Kidney (tissue), 14 donors: ENCODE data around the gene NPHP4. TPM values are rescaled to one million over a fixed set of nuclear protein-coding genes. Genes with fewer than 3 reads are reported as not detected.

Source experiments
- DNase-seq, 5 donors: peaks; one replicate each; pipeline ENCODE4 v3.0.0-alpha.2; 2013 to 2020
- FAIRE-seq: peaks from 2 replicates; lab custom pipeline; 2012; peaks lifted over from hg19 to GRCh38; lab: Jason Lieb, UNC
- H3K27ac ChIP-seq, 2 donors: one replicate each; pipeline ENCODE4 v1.7.0; 2013; ENCODE audit warnings: low read depth in 2 of 2, low read length in 2 of 2, inconsistent platforms in 1 of 2
- H3K27me3 ChIP-seq: one replicate; pipeline ENCODE4 v1.7.1; 2013; ENCODE audit warnings: low read length, inconsistent platforms; ENCODE audit not compliant: control insufficient read depth, insufficient read depth
- H3K36me3 ChIP-seq, 3 donors: one replicate each; pipeline versions ENCODE4 v1.7.0 to v1.7.1; 2013; ENCODE audit warnings: low read length in 3 of 3, control low read depth in 1 of 3, inconsistent platforms in 1 of 3; ENCODE audit not compliant: insufficient read depth in 3 of 3, control insufficient read depth in 2 of 3
- H3K4me1 ChIP-seq, 3 donors: one replicate each; pipeline versions ENCODE4 v1.7.0 to v1.7.1; 2013; ENCODE audit warnings: low read length in 3 of 3, inconsistent platforms in 1 of 3, low read depth in 1 of 3; ENCODE audit not compliant: control insufficient read depth in 2 of 3, insufficient read depth in 2 of 3
- H3K4me3 ChIP-seq, 3 donors: one replicate each; pipeline versions ENCODE4 v1.7.0 to v1.8.1; 2013; ENCODE audit warnings: low read length in 3 of 3, control low read depth in 1 of 3, inconsistent platforms in 1 of 3
- H3K9ac ChIP-seq, 3 donors: one replicate each; pipeline versions ENCODE4 v1.7.0 to v1.7.1; 2013; ENCODE audit warnings: low read length in 3 of 3, control low read depth in 1 of 3, inconsistent platforms in 1 of 3
- H3K9me3 ChIP-seq, 3 donors: one replicate each; pipeline versions ENCODE4 v1.7.0 to v1.7.1; 2013; ENCODE audit warnings: low read length in 3 of 3, control low read depth in 1 of 3, inconsistent platforms in 1 of 3; ENCODE audit not compliant: control insufficient read depth in 2 of 3, insufficient read depth in 1 of 3
- CTCF ChIP-seq: IDR thresholded peaks from 3 replicates; pipeline ENCODE4 v1.5.1; 2012; ENCODE audit warnings: mild to moderate bottlenecking, moderate library complexity, borderline replicate concordance; ENCODE audit not compliant: insufficient read depth; ENCODE audit errors: extremely low read depth
- intact Hi-C: fragments of 100-400 bp; cut with DNase I; formaldehyde crosslinking; loops from one replicate; pipeline ENCODE4 v1.11.1; 2022
- microRNA-seq: library from miRNA; unstranded; fragments of <30 nt; microRNA quantifications from one replicate; pipeline ENCODE4 v1.2.0, GENCODE V29; 2020
- polyA plus RNA-seq: library from polyadenylated mRNA; stranded (reverse); fragments of 350-450 nt; fragmentation: Illumina TruSeq; extraction: RNeasy Lipid Tissue Mini Kit (QIAGEN cat#74804); gene quantifications from one replicate; pipeline ENCODE4 v1.2.3, GENCODE V29; 2014; ENCODE audit warnings: low read depth, low replicate concordance; ENCODE audit not compliant: insufficient read depth
- total RNA-seq: library from RNA; stranded (reverse); fragmentation: NEBNext Ultra II Directional; extraction: Animal tissue kit (Norgen Biotek cat#: 25700); gene quantifications from one replicate; pipeline ENCODE4 v1.2.1, GENCODE V29; 2021
- donor health status: control.
- donor health status: control.
- donor health status: control.
- donor health status: control.
- donor health status: control.
- donor health status: DM: yes; HTN: yes; CAD: no.
- donor health status: Normal renal cell carcinoma (clear cell type).

The NPHP4 gene
- total and polyA plus RNA-seq, 2 donors from 2014 or later: 2.9 to 16.1 TPM

GRCh38 chr1:5813480-5813879, 178.7 kb downstream of the NPHP4 start:
- H3K4me3 ChIP-seq: no peak overlapping the region
- DNase-seq (no peak), FAIRE-seq (no peak)
- no peak overlapping the region for H3K9ac ChIP-seq
- no peaks in the 10 kb centered on the region for H3K4me1 ChIP-seq
- H3K36me3 ChIP-seq: no peaks in the 10 kb centered on the region
- no peaks in the 10 kb centered on the region for H3K27me3 ChIP-seq
- no peak for TF ChIP-seq CTCF
- H3K27ac ChIP-seq: no peak overlapping the region
- peaks cover 0 to 3% (median 0%) of the 10 kb centered on the region in 3 donors for H3K9me3 ChIP-seq
- intact Hi-C loops: no loop called here

Small RNA genes lying within 50 kb of the gene (microRNA-seq; reads per million reads assigned to microRNA genes)
- not detected for gene MIR4689

Other genes with a start within 250 kb of the NPHP4 start
- 28.1 TPM for gene KCNAB2, start 53.5 kb upstream of the NPHP4 start, total RNA-seq
- 19.6 TPM for gene KCNAB2, start 53.5 kb upstream of the NPHP4 start, polyA plus RNA-seq
- 0.85 TPM for gene CHD5, start 187.9 kb upstream of the NPHP4 start, total RNA-seq
- gene CHD5, start 187.9 kb upstream of the NPHP4 start, polyA plus RNA-seq: 0.54 TPM
- gene RPL22, start 207.2 kb upstream of the NPHP4 start, total RNA-seq: 377 TPM
- gene RPL22, start 207.2 kb upstream of the NPHP4 start, polyA plus RNA-seq: 605 TPM
- gene RNF207, start 213.7 kb upstream of the NPHP4 start, total RNA-seq: 43.6 TPM
- gene RNF207, start 213.7 kb upstream of the NPHP4 start, polyA plus RNA-seq: 7.7 TPM
- 73.0 TPM for gene ICMT, start 243.5 kb upstream of the NPHP4 start, total RNA-seq
- 43.4 TPM for gene ICMT, start 243.5 kb upstream of the NPHP4 start, polyA plus RNA-seq